CD14-positive monocyte (primary cell): ENCODE results near the gene SNX9. TPM values are rescaled to one million over a fixed set of nuclear protein-coding genes. Genes with fewer than 3 reads are reported as not detected.
"Not testable (repeated sequence)": the region's sequence is repeated elsewhere in the genome, so short reads cannot be mapped to it uniquely, and the experiment has no call there.

Source experiments
- DNase-seq, 3 donors: peaks; one replicate each; pipeline ENCODE4 v3.0.0-alpha.2; 2011 to 2022
- H2AFZ ChIP-seq: 2 replicates; pipeline ENCODE4 v1.6.0; 2012; ENCODE audit warnings: mild to moderate bottlenecking, low read depth, low read length, inconsistent platforms; ENCODE audit not compliant: insufficient read depth, poor library complexity, severe bottlenecking
- H3K27ac ChIP-seq, 2 donors: 1 replicate in 1 of 2; 2 replicates in 1 of 2; pipeline ENCODE4 v1.5.1; 2012 to 2013; ENCODE audit warnings: low read length in 2 of 2, control low read depth in 1 of 2, inconsistent platforms in 1 of 2, low read depth in 1 of 2, mild to moderate bottlenecking in 1 of 2
- H3K27me3 ChIP-seq, 2 donors: one replicate each; pipeline versions ENCODE4 v1.6.0 to v1.6.1; 2011 to 2013; ENCODE audit warnings: low read length in 2 of 2; ENCODE audit not compliant: control insufficient read depth in 2 of 2, insufficient read depth in 2 of 2
- H3K36me3 ChIP-seq, 2 donors: replicated peaks in 1 of 2; 1 replicate in 1 of 2; 2 replicates in 1 of 2; pipeline versions ENCODE4 v1.5.1 to v1.6.1; 2012 to 2013; ENCODE audit warnings: low read length in 2 of 2, control low read depth in 1 of 2, inconsistent platforms in 1 of 2, mild to moderate bottlenecking in 1 of 2; ENCODE audit not compliant: insufficient read depth in 2 of 2, control insufficient read depth in 1 of 2
- H3K4me1 ChIP-seq, 2 donors: 1 replicate in 1 of 2; 2 replicates in 1 of 2; pipeline versions ENCODE4 v1.5.1 to v1.6.1; 2012 to 2013; ENCODE audit warnings: low read length in 2 of 2, control low read depth in 1 of 2, inconsistent platforms in 1 of 2, mild to moderate bottlenecking in 1 of 2, moderate library complexity in 1 of 2; ENCODE audit not compliant: insufficient read depth in 2 of 2, control insufficient read depth in 1 of 2
- H3K4me2 ChIP-seq: replicated peaks from 2 replicates; pipeline ENCODE3; 2012; ENCODE audit warnings: low read length, moderate library complexity, mild to moderate bottlenecking; ENCODE audit not compliant: poor library complexity, severe bottlenecking; ENCODE audit errors: extremely low read depth
- H3K4me3 ChIP-seq, 3 experiments: fragments of 200-600 bp in 1 of 3; sonication (generic) in 1 of 3; replicated peaks in 1 of 3; 1 replicate in 2 of 3; 2 replicates in 1 of 3; pipeline ENCODE4 v1.5.1; 2011 to 2013; ENCODE audit warnings: low read length in 3 of 3, mild to moderate bottlenecking in 3 of 3, control low read depth in 2 of 3, low read depth in 2 of 3, inconsistent platforms in 1 of 3, moderate library complexity in 1 of 3
- H3K79me2 ChIP-seq: 2 replicates; pipeline ENCODE4 v1.6.0; 2012; ENCODE audit warnings: mild to moderate bottlenecking, control low read depth, inconsistent platforms, low read length, moderate library complexity; ENCODE audit not compliant: insufficient read depth
- H3K9ac ChIP-seq: 2 replicates; pipeline ENCODE4 v1.6.0; 2017; ENCODE audit warnings: low read length, mild to moderate bottlenecking; ENCODE audit not compliant: insufficient read depth, poor library complexity, severe bottlenecking
- H3K9me3 ChIP-seq, 2 donors: replicated peaks in 1 of 2; 1 replicate in 1 of 2; 2 replicates in 1 of 2; pipeline versions ENCODE4 v1.5.1 to v1.6.1; 2012 to 2013; ENCODE audit warnings: low read length in 2 of 2, control low read depth in 1 of 2; ENCODE audit not compliant: control insufficient read depth in 1 of 2, insufficient read depth in 1 of 2
- H4K20me1 ChIP-seq: 2 replicates; pipeline ENCODE4 v1.6.0; 2012; ENCODE audit warnings: mild to moderate bottlenecking, low read length, control low read depth, moderate library complexity; ENCODE audit not compliant: insufficient read depth
- H3K27ac Mint-ChIP-seq, 7 donors: one replicate each; pipeline ENCODE4 v1.8.0; 2020; ENCODE audit warnings: mild to moderate bottlenecking in 7 of 7, mixed read lengths in 7 of 7, moderate library complexity in 6 of 7, inconsistent platforms in 2 of 7
- H3K27me3 Mint-ChIP-seq, 3 donors: one replicate each; pipeline ENCODE4 v1.8.0; 2021 to 2022; ENCODE audit warnings: low read depth in 3 of 3, mild to moderate bottlenecking in 3 of 3, mixed read lengths in 3 of 3, moderate library complexity in 3 of 3, inconsistent platforms in 1 of 3
- H3K36me3 Mint-ChIP-seq, 2 donors: one replicate each; pipeline ENCODE4 v1.8.0; 2020; ENCODE audit warnings: mixed read lengths in 2 of 2, inconsistent platforms in 1 of 2, mild to moderate bottlenecking in 1 of 2
- H3K4me1 Mint-ChIP-seq: one replicate; pipeline ENCODE4 v1.8.0; 2020; ENCODE audit warnings: mild to moderate bottlenecking, mixed read lengths
- H3K4me3 Mint-ChIP-seq, 2 donors: one replicate each; pipeline ENCODE4 v1.8.0; 2020; ENCODE audit warnings: mild to moderate bottlenecking in 2 of 2, mixed read lengths in 2 of 2, moderate library complexity in 1 of 2
- H3K9me3 Mint-ChIP-seq, 7 donors: one replicate each; pipeline ENCODE4 v1.8.0; 2020 to 2022; ENCODE audit warnings: mixed read lengths in 7 of 7, mild to moderate bottlenecking in 6 of 7, moderate library complexity in 6 of 7, inconsistent platforms in 2 of 7
- CTCF ChIP-seq: fragments of 200-600 bp; IDR thresholded peaks from one replicate; pipeline ENCODE4 v1.8.0; 2022; ENCODE audit warnings: antibody characterized with exemption, mild to moderate bottlenecking
- WGBS: methylation state at CpG from one replicate; pipeline ENCODE4 v1.1.5; 2013; ENCODE audit warnings: missing lambda C conversion rate; ENCODE audit not compliant: insufficient coverage; 5-methylcytosine and 5-hydroxymethylcytosine counted together
- intact Hi-C, 2 donors: fragments of 100-400 bp; cut with micrococcal nuclease; formaldehyde crosslinking; loops; one replicate each; pipeline versions ENCODE4 v1.15.0 to v1.15.1; 2023
- polyA plus RNA-seq, 3 donors: library from polyadenylated mRNA; depleted of rRNA in 1 of 3; unstranded in 2 of 3; stranded (reverse) in 1 of 3; fragments of 300-500 nt in 2 of 3; fragments of >200 nt in 1 of 3; fragmentation: Illumina TruSeq in 2 of 3; gene quantifications; 1 replicate in 2 of 3; 2 replicates in 1 of 3; pipeline ENCODE4 v1.2.3, GENCODE V29; 2012 to 2021

Gene SNX9
- polyA plus RNA-seq, 3 donors, result 5.5 to 8.1 (median 7.2) TPM

- Histone ChIP-seq H3K79me2 (no peaks in the 10 kb centered on the region), H3K4me2 (no peak overlapping the region), H3K4me3 (no peak overlapping the region), H4K20me1 (peaks cover 30% of the 10 kb centered on the region), H3K4me1 (no peaks in the 10 kb centered on the region), H3K36me3 (no peaks in the 10 kb centered on the region), H3K9me3 (peaks cover 6 to 21% of the 10 kb centered on the region in 2 donors), H3K27ac (no peak overlapping the region), H2AFZ (no peak overlapping the region), H3K27me3 (no peaks in the 10 kb centered on the region), H3K9ac (no peak overlapping the region)
- no peak for DNase-seq
- no peak overlapping the region for H3K27ac Mint-ChIP-seq
- intact Hi-C loops, result no loop called here
- H3K4me1 Mint-ChIP-seq, result peaks cover 5% of the 10 kb centered on the region
- H3K36me3 Mint-ChIP-seq, result peaks cover 5 to 8% of the 10 kb centered on the region in 2 donors
- H3K27me3 Mint-ChIP-seq, result peaks cover 0 to 6% (median 0%) of the 10 kb centered on the region in 3 donors
- peaks cover 11 to 30% (median 25%) of the 10 kb centered on the region in 7 donors for H3K9me3 Mint-ChIP-seq
- no peak overlapping the region for H3K4me3 Mint-ChIP-seq
- no peak for TF ChIP-seq CTCF
- WGBS, result no CpG with 5 or more reads among the region's 1 CpG
Observed at GRCh38 chr6:157853902-157854502, 31.0 kb downstream of the SNX9 start.

DNA sequence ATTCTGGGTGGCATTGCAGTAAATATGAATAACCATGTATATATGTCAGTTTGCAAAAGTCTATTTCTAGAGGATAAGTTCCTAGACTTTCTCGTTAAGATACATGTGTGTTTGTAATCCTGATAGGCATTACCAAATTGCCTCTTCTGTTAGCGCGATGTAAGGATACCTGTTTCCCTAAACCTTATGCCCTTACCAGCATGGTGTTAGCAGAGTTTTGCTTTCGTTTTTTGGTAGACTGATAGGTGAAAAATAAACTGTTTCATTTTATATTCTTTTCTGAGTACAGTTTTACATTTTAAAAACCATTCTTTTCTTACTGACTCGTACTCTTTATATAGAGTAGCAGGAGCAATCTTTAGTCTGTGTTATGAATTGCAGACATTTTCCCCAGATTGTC is 32.3 kb downstream of the SNX9 start:
- peaks cover 5 to 8% of the 10 kb centered on the region in 2 donors for H3K36me3 Mint-ChIP-seq
- H3K4me1 Mint-ChIP-seq, result no peaks in the 10 kb centered on the region
- H3K4me3 ChIP-seq, result no peak overlapping the region
- H3K4me1 ChIP-seq, result no peaks in the 10 kb centered on the region
- H3K27me3 ChIP-seq, result no peaks in the 10 kb centered on the region
- no peak overlapping the region for H3K27ac ChIP-seq
- WGBS, result no CpG with 5 or more reads among the region's 5 CpGs
- H3K27ac Mint-ChIP-seq, result no peak overlapping the region
- H2AFZ ChIP-seq, result no peak overlapping the region
- TF ChIP-seq CTCF, result no peak
- H4K20me1 ChIP-seq, result peaks cover 31% of the 10 kb centered on the region
- DNase-seq, result no peak
- H3K36me3 ChIP-seq, result no peaks in the 10 kb centered on the region
- peaks cover 0 to 3% (median 2%) of the 10 kb centered on the region in 3 donors for H3K27me3 Mint-ChIP-seq
- H3K9me3 ChIP-seq, result peaks cover 6 to 21% of the 10 kb centered on the region in 2 donors
- no peaks in the 10 kb centered on the region for H3K79me2 ChIP-seq
- H3K4me3 Mint-ChIP-seq, result no peak overlapping the region
- H3K4me2 ChIP-seq, result no peak overlapping the region
- H3K9ac ChIP-seq, result no peak overlapping the region
- peaks cover 11 to 30% (median 25%) of the 10 kb centered on the region in 7 donors for H3K9me3 Mint-ChIP-seq
- intact Hi-C loops, result no loop called here

DNA sequence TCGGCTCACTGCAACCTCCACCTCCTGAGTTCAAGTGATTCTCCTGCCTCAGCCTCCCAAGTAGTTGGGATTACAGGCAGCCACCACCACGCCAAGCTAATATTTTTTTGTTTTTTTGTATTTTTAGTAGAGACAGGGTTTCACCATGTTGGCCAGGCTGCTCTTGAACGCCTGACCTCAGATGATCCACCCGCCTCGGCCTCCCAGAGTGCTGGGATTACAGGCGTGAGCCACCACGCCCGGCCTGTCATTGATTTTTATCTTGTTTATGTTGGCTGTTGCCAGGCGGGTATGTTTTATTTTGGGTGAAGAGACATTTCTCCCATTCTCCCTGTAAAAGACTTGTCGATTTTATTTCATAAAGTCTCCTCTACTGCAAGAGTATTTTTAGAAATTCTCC is 32.8 kb downstream of the SNX9 start:
- H3K4me2 ChIP-seq, H3K27me3 Mint-ChIP-seq, H3K36me3 Mint-ChIP-seq, H3K79me2 ChIP-seq, H3K27ac ChIP-seq, H3K4me3 Mint-ChIP-seq, H3K27ac Mint-ChIP-seq, H3K36me3 ChIP-seq, H2AFZ ChIP-seq, DNase-seq, H3K4me3 ChIP-seq, H3K4me1 Mint-ChIP-seq, H3K4me1 ChIP-seq, intact Hi-C loops, H3K9ac ChIP-seq, H3K27me3 ChIP-seq: not testable (repeated sequence)
- peaks cover 36% of the 10 kb centered on the region for H4K20me1 ChIP-seq
- 94% methylated on average over 3 of the region's 10 CpGs for WGBS
- peaks cover 11 to 30% (median 25%) of the 10 kb centered on the region in 7 donors for H3K9me3 Mint-ChIP-seq
- peaks cover 6 to 21% of the 10 kb centered on the region in 2 donors for H3K9me3 ChIP-seq
